GM19463 (cell line): ENCODE measurements around the gene C1QL2.

Experiments
- ATAC-seq: cut with Tn5 transposase; IDR thresholded peaks from one replicate; pipeline ENCODE4 v1.9.1; 2021; ENCODE audit warnings: mild to moderate bottlenecking, moderate library complexity; ENCODE audit not compliant: unreplicated experiment

Gene C1QL2

GRCh38 chr2:119179991-119180390 lies 21.4 kb upstream of the C1QL2 start:
- ATAC-seq, result no peak

GRCh38 chr2:119179202-119179601 lies 20.7 kb upstream of the C1QL2 start:
- ATAC-seq, result no peak

- ATAC-seq, result no peak
Observed at GRCh38 chr2:119178776-119179175, 20.2 kb upstream of the C1QL2 start.

- ATAC-seq, result no peak
Observed at GRCh38 chr2:119177838-119178190, 19.3 kb upstream of the C1QL2 start.

GRCh38 chr2:119177171-119177837 lies 18.8 kb upstream of the C1QL2 start:
- ATAC-seq, result no peak

GRCh38 chr2:119175517-119175916 lies 17.0 kb upstream of the C1QL2 start:
- ATAC-seq, result no peak

GRCh38 chr2:119174993-119175347 lies 16.4 kb upstream of the C1QL2 start:
- ATAC-seq, result no peak

- no peak for ATAC-seq
Observed at GRCh38 chr2:119174216-119174992, 15.9 kb upstream of the C1QL2 start.

- ATAC-seq, result no peak
Observed at GRCh38 chr2:119173556-119174060, 15.1 kb upstream of the C1QL2 start.

- no peak for ATAC-seq
Observed at GRCh38 chr2:119170504-119170903, 12.0 kb upstream of the C1QL2 start.

GRCh38 chr2:119169717-119170116 lies 11.2 kb upstream of the C1QL2 start:
- ATAC-seq, result no peak

GRCh38 chr2:119160361-119160990 lies 1.9 kb upstream of the C1QL2 start:
- ATAC-seq, result no peak

- ATAC-seq, result no peak
Observed at GRCh38 chr2:119157850-119158511, 570 bp downstream of the C1QL2 start.

GRCh38 chr2:119156891-119157773 lies 1.4 kb downstream of the C1QL2 start:
- ATAC-seq, result no peak

- ATAC-seq, result no peak
Observed at GRCh38 chr2:119156105-119156890, 2.3 kb downstream of the C1QL2 start.

- no peak for ATAC-seq
Observed at GRCh38 chr2:119155633-119156032, 2.9 kb downstream of the C1QL2 start.

GRCh38 chr2:119154076-119154475 lies 4.5 kb downstream of the C1QL2 start:
- ATAC-seq, result no peak

- ATAC-seq, result no peak
Observed at GRCh38 chr2:119149611-119150010, 8.9 kb downstream of the C1QL2 start.

- ATAC-seq, result no peak
Observed at GRCh38 chr2:119147776-119148715, 10.5 kb downstream of the C1QL2 start.
